Subcutaneous adipose tissue (tissue), 4 donors: Measurements from ENCODE around the gene ABTB2. TPM values are rescaled to one million over a fixed set of nuclear protein-coding genes. Genes with fewer than 3 reads are reported as not detected.

Experiments
- total RNA-seq, 4 donors: library from RNA; depleted of rRNA; stranded (reverse); fragments of >200 nt; gene quantifications; one replicate each; pipeline ENCODE4 v1.1.0, GENCODE V29; 2016
- TF ChIP-seq, protein P1 (sequence below): fragments of 450-650 bp; IDR thresholded peaks from one replicate; pipeline ENCODE4 v1.5.1; 2016; ENCODE audit warnings: low read depth, mild to moderate bottlenecking, control low read depth, antibody characterized with exemption, moderate library complexity

The ABTB2 gene
- total RNA-seq, 4 donors from 2014 or later = 0.88 to 1.9 (median 1.0) TPM

DNA sequence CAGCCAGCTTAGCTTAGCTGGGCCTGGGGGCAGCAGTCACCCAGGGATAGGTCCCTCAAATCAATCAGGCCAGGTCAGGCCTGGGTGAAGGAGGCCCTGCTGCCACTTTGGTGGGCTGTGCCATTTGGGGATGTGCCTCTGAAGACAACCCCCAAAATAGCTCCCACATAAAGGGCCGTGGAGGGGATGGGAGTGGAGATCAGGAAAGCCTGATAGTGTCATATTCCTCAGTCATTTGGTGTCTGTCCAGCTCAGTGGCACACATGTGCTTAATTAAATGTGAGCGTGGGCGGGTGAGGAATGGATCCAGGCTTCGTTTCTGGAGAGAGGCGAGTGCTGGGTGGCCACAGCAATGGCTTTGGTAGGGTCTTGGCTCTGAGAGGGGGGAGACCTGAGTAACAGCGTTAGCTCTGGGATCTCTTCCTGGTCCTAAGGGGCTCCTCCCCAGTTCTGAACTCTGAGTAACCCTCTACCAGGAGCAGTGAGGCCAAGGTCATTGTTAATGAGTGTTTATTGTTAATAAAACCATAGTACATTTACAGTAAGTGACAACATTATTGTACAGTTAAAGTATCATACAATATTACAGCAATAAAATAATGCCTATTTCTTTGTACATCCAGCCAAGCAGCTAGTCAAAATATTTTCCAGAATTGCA is 207.2 kb downstream of the ABTB2 start:
- TF ChIP-seq, protein P1, sequence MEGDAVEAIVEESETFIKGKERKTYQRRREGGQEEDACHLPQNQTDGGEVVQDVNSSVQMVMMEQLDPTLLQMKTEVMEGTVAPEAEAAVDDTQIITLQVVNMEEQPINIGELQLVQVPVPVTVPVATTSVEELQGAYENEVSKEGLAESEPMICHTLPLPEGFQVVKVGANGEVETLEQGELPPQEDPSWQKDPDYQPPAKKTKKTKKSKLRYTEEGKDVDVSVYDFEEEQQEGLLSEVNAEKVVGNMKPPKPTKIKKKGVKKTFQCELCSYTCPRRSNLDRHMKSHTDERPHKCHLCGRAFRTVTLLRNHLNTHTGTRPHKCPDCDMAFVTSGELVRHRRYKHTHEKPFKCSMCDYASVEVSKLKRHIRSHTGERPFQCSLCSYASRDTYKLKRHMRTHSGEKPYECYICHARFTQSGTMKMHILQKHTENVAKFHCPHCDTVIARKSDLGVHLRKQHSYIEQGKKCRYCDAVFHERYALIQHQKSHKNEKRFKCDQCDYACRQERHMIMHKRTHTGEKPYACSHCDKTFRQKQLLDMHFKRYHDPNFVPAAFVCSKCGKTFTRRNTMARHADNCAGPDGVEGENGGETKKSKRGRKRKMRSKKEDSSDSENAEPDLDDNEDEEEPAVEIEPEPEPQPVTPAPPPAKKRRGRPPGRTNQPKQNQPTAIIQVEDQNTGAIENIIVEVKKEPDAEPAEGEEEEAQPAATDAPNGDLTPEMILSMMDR = no peak

DNA sequence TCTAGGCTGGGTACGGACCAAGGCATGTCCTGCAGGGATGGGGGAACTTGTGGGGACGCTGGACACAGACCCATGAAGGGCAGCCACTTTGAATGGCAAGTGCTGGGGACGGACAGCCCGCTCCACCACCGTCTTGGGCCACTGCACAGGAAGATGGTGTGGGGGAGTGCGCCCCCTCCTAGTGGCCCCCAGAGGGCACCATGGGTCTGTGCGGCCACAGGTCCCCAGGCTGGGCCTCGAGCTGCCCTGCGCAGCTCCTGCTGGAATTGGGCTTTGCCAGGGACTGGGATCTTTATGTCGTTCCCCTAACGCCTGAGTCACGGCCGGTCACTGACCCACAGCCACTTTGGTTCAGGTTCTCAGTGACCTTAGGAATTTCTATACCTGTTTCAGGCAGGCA is 208.0 kb downstream of the ABTB2 start:
- TF ChIP-seq, protein P1 = no peak

DNA sequence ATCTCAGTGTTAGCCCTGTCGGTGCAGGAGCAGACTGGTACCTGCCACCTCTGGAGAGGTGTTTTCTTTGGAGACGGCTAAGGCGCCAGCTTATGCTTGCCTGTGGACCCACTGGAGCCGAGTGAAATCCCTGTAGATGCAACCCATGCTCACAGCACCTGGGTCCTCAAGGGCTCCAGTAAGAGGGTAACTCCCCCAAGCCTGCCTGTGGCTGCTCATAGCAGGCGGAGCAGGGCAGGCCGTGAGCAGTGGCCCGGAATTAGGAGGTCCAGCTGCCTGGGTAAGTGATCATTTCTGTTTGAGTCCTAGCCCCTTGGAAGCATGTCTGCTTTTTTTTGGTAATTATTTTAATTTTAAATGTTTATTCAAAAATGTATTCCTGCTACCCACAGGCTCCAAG is 208.5 kb downstream of the ABTB2 start:
- TF ChIP-seq, protein P1 = no peak

DNA sequence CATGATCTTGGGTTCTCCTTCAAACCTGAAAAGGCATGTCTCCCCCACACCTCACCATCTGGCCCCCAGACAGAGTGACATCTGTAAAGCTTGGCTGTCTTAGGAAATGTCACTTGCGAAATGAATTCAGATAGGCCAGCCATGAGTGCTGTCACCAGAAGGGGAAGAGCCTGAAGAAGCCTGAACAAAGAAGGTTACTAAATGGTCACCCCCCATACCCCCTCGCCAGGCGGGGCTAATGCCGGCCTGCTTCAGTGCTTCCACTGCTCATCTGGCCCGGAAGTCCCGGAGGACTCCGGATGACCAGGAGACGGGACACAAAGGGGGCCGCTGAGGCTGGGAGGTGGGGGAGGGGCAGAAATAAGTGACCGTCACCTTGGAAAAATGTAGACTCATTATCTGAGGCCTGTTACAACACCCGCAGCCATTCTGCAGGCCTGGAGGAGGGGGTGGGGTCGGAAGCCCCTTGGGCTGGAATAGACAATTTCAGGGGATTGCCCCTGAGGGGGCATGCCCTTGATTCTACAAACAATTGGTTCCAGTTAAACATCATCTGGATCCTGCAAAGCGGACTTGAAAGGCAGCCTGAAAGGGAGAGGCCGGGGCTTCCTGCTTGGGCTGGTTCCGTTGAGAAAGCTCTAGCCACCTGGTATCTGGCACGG is 209.2 kb downstream of the ABTB2 start:
- TF ChIP-seq, protein P1 = no peak

DNA sequence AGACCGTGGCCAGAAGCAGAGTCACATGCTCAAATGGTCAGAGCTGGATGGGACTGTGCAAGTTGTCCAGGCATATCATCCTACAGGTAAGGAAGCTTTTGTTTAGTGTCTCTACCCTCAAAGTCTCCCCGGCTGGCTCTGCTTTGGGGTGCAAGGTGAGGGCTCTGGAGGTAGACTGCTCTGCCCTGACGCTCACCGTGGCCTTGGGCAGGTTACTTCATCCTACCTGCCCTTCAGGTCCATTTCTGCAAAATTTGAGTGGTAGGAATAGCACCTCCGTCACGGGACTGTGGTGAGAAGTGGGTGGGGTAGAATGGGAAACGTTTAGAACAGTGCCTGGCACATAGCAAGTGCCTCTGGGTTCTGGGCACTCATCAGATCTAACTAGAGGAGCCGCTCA is 210.2 kb downstream of the ABTB2 start:
- TF ChIP-seq, protein P1 = no peak

DNA sequence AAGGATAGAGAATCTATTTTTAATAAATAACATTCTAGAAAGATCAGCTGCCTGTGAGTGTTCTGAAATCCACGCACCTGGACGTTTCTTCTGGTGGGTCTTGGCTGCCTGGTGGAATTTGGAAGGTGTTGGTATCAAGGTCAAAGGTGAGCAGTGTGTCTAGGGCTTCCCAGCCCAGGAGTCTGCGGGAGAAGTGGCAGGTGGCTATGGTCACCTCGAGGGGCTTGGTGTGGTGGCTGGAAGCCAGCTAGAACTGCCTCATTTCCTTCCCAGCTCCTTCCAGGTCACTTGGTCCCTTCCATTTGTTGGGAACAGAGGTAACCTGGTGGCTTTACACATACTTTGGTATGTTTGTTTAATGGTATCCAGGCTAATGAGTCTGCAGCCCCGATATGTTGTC is 210.9 kb downstream of the ABTB2 start:
- TF ChIP-seq, protein P1 = no peak

DNA sequence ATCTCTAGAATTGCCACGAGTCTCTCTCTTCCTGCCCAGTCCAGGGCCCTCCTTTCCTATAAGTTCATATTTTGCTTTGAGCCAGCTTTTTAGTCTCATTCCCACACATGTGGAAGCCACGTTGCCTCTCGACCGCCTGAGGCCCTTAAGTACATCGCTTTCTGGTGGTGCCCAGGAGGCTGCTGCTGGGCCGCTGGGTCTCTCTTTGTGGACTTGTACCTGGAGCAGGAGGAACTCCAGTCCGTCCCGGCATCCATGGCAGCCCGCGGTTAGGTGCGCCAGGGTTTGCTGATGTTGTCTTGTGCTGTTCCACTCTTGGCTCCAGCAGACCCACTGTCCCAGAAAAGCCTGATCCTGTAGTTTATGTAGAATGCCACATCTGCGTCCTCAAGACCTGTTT is 211.4 kb downstream of the ABTB2 start:
- TF ChIP-seq, protein P1 = no peak
